ENCODE results near the gene KIF21A. TPM values are rescaled to one million over a fixed set of nuclear protein-coding genes. Genes with fewer than 3 reads are reported as not detected.
"Not testable (repeated sequence)": the region's sequence is repeated elsewhere in the genome, so short reads cannot be mapped to it uniquely, and the experiment has no call there.

KIF21A gene
- polyA plus RNA-seq, 3 donors: 8.1 to 9.7 (median 9.4) TPM

GRCh38 chr12:39309516-39309915 lies 133.4 kb downstream of the KIF21A start:
- H3K27ac ChIP-seq (ENCODE audit: low read depth, low read length): no peak overlapping the region
- WGBS, 3 donors: 77 to 89% (median 85%) methylated on average over 4 of the region's 4 CpGs

DNA sequence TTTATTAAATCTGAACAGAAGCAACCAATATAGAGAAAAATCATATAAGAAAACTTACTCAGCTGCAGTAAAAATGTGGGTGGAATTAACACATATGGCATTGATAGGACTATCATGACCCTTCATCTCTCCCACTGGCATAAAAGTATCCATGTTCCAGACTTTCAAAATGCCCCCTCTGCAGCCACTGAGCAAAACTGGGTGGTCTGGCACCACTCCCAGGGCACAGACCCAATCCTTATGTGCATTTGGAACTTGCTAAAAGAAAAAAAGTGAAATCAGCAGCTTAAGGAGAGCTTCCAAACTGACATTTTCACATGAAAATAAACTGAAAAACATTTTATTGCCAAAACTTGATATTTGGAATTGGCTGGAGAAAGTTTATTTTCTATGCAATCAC lies 141.5 kb downstream of the KIF21A start:
- H3K27ac ChIP-seq (ENCODE audit: low read depth, low read length): no peak overlapping the region

DNA sequence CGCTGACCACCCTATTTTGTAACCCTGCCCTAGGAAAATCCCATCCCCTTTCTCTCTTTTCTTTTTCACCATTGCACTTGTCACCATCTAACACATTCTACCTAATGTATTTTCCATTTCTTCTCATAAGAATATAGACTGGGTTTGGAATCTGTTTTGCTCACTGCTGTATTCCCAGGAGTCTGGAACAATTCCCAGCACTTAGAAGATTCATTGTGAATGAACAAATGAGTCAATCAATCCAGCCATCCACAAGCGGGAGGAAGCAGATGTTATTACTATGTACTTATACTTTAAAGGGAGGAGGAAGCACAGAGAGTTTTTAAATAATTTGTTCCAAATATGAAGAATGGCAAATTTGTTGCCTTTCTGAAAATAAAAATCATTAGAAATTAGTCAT lies 142.1 kb downstream of the KIF21A start:
- H3K27ac ChIP-seq (ENCODE audit: low read depth, low read length): no peak overlapping the region
- WGBS, 3 donors: 81 to 88% (median 87%) methylated on average over 2 of the region's 2 CpGs

DNA sequence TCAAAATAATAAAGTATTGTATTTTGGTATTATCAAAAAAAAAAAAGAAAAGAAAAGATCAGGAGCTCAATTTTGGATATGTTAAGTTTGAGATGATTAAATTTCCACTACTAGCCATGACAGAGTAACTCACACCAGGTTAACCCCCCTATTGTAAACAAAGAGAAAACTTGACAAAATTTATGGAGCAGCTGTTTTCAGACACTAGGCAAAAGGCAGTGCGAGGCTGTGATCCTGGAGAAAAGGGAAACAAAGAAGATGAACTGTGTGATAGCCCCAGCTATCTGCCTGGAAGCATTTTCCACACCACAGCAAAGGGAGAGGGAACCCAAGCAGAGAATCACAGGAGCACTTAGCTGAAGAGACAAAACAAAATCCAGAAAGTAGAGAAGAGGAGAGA lies 145.0 kb downstream of the KIF21A start:
- 48 to 75% (median 67%) methylated on average over 1 of the region's 1 CpG for WGBS, 3 donors
- no peak overlapping the region for H3K27ac ChIP-seq (ENCODE audit: low read depth, low read length)

- WGBS, 3 donors: 88 to 92% (median 88%) methylated on average over 1 of the region's 1 CpG
Observed at GRCh38 chr12:39296496-39296895, 146.4 kb downstream of the KIF21A start.

DNA sequence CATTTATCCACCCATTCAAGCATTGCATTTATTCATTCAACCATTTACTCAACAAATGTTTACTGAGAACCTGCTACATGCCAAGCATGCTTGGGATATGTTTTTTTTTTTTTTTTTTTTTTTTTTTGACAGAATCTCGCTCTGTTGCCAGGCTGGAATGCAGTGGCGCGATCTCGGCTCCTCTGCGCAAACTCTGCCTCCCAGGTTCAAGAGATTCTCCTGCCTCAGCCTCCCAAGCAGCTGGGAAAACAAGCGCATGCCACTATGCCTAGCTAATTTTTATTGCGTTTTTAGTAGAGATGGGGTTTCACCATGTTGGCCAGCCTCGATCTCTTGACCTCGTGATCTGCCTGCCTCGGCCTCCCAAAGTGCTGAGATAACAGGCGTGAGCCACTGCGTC lies 147.3 kb downstream of the KIF21A start:
- WGBS, 3 donors: 94 to 96% (median 94%) methylated on average over 12 of the region's 12 CpGs
- not testable (repeated sequence) for H3K27ac ChIP-seq (ENCODE audit: low read depth, low read length)

More at GRCh38 chr12:39296496-39296895, 146.4 kb downstream of the KIF21A start:
- H3K27ac ChIP-seq (ENCODE audit: low read depth, low read length): no peak overlapping the region

GRCh38 chr12:39294715-39295114 lies 148.2 kb downstream of the KIF21A start:
- no peak overlapping the region for H3K27ac ChIP-seq (ENCODE audit: low read depth, low read length)
- WGBS, 3 donors: 59 to 87% (median 61%) methylated on average over 2 of the region's 2 CpGs

DNA sequence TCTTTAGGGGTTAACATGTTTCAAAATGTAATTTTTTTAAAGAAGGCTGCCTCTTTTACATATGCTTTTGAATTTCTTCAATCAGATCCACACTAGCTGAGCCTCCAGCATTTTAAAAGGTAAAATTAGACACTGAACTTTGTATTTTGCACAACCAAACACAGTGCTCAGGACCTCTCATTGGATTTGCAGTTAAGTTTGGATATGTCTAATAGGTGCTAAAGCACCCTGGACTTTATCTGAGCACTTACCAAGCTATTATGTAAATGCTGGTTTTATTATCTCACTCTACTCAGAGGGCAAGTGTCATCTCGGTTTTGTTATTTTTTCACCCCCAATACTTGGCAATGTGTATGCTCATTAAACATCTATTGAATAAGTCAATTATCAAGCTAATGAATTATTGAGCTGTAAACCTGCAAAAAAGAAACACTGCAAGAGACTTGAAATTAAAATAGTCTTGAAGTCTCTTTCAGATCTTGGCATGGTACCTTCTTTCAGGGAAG lies 150.7 kb downstream of the KIF21A start:
- WGBS, 3 donors: 44 to 65% (median 51%) methylated on average over 1 of the region's 1 CpG

GRCh38 chr12:39287817-39288216 lies 155.1 kb downstream of the KIF21A start:
- WGBS, 3 donors: 30 to 64% (median 46%) methylated on average over 2 of the region's 2 CpGs
- no peak overlapping the region for H3K27ac ChIP-seq (ENCODE audit: low read depth, low read length)

More for the DNA sequence above, 150.7 kb downstream of the KIF21A start:
- no peak overlapping the region for H3K27ac ChIP-seq (ENCODE audit: low read depth, low read length)

GRCh38 chr12:39287409-39287808 lies 155.5 kb downstream of the KIF21A start:
- H3K27ac ChIP-seq (ENCODE audit: low read depth, low read length): no peak overlapping the region
- WGBS, 3 donors: 64 to 74% (median 71%) methylated on average over 4 of the region's 4 CpGs

DNA sequence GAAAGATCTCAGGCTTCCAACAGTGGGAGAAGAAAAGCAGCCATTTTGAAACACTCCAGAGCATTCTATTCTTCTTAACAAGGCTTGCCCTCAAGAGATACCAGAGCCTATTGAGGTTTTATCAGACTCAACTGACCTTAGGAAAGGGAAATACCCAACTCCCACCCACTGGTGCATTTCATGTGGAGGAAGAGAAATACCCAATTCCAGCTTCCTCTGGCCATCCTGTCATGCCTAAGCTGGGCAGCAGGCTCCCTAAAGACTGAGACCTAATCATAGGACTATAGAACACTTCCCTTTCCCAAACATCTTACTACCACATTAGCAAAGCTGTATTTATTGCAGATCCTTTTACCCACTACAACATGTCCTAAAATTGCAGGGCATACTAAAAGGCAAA lies 164.5 kb downstream of the KIF21A start:
- H3K27ac ChIP-seq (ENCODE audit: low read depth, low read length): no peak overlapping the region

DNA sequence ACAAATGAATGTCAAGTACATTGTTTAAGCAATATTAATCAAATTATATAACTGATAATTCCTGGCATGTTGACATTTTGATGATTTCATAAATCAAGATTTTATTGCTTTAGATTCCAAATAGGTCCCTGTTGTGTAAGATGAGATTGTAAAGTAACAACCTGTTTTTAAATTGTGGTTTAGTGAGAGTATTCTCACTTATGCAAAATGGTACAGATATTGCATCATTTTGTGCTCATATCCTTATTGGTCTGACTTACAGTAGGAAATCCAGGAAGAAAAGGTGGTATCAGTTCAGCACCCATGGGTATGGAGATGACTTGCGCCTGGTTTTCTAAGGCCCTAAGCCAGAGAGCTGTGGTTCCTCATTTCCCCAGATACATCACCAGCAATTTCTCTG lies 165.5 kb downstream of the KIF21A start:
- WGBS, 3 donors: 90 to 100% (median 94%) methylated on average over 1 of the region's 1 CpG
- H3K27ac ChIP-seq (ENCODE audit: low read depth, low read length): no peak overlapping the region

DNA sequence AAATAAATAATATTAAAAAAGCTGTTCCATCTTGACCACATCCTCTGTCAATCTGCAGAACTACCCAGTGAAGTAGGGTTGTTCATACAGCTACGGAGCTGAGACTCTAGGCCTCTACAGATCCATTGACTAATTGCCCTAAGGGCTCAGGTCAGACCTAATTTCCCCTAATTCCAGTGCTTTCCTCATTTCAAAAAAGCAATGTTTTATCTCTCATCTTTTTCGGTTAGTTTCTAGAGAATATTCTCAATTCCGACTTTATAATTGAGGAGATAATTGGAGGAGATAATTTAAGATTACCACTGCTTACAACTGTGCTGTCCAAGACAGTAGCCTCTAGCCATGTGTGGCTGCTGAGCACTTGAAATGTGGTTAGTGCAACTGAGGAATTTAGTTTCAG lies 167.1 kb downstream of the KIF21A start:
- 79 to 86% (median 82%) methylated on average over 3 of the region's 3 CpGs for WGBS, 3 donors
- no peak overlapping the region for H3K27ac ChIP-seq (ENCODE audit: low read depth, low read length)

DNA sequence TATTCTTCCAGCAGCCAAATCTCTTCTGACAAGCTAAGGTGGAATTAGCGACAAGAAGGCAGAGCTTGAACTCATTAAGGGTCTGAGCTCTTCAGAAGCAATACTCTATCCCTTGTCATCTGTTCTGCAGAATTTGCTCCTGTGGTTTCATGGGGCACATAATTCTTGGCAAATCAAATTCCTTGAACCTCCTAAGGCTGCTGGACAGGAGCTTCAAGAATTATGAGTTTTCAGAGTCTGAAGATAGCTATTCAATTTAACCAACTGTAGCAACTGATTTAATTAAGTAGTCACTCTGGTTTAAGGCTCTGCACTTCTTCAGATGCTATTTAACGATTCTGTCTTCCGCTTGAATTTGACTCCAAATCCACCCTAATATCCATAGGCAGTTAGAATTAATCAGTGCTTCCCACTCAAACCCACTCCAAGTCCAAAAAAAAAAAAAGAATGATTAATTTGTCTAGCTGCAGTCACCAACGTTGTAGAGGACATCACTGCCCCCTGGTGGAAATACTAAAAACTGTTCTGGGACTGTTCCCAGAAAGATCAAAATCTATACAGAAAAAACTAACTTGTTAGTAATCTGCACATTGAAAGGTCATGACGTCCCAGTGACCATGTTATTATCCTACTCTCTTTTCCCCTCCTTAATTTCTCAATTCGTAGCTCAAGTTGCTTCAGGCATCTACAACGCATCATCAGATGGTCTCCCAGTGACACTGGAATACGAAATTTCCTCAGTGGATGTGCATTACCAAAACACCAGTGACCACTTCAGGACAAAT lies 169.9 kb downstream of the KIF21A start:
- 29 to 31% (median 30%) methylated on average over 8 of the region's 8 CpGs for WGBS, 3 donors
- no peak overlapping the region for H3K27ac ChIP-seq (ENCODE audit: low read depth, low read length)

- 77 to 88% (median 86%) methylated on average over 5 of the region's 5 CpGs for WGBS, 3 donors
- H3K27ac ChIP-seq (ENCODE audit: low read depth, low read length): no peak overlapping the region
Observed at GRCh38 chr12:39269492-39269891, 173.4 kb downstream of the KIF21A start.

DNA sequence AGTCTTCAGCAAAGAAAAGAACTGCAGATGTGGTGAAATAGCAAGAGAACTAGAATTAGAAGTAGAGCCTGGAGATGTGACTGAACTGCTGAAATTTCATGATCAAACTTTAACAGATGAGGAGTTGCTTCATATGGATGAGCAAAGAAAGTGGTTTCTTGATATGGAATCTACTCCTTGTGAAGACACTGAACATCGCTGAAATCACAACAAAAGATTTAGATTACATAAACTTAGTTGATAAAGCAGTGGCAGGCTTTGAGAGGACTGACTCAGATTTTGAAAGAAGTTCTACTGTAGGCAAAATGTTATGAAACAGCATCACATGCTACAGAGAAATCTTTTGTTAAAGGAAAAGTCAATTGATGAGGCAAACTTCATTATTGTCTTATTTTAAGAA lies 175.0 kb downstream of the KIF21A start:
- WGBS, 3 donors: 54 to 85% (median 80%) methylated on average over 1 of the region's 1 CpG
- no peak overlapping the region for H3K27ac ChIP-seq (ENCODE audit: low read depth, low read length)

- no peak overlapping the region for H3K27ac ChIP-seq (ENCODE audit: low read depth, low read length)
- WGBS, 3 donors: 58 to 75% (median 69%) methylated on average over 1 of the region's 1 CpG
Observed at GRCh38 chr12:39252628-39253027, 190.3 kb downstream of the KIF21A start.

Data from adipose tissue (tissue), 3 donors.